PC-3 (cell line): Measurements from ENCODE around the gene ADRM1. TPM values are rescaled to one million over a fixed set of nuclear protein-coding genes. Genes with fewer than 3 reads are reported as not detected.

Experiments used
- ATAC-seq: fragments of 200-7000 bp; cut with Tn5 transposase; 2 replicates; pipeline ENCODE4 v1.9.1; 2020; ENCODE audit warnings: mild to moderate bottlenecking, moderate library complexity
- BruUV-seq: library from RNA; stranded (reverse); fragments of 400-500 nt; replicated peaks from 2 replicates; lab custom pipeline; 2021; lab: Mats Ljungman, UMichigan
- CTCF ChIA-PET: fragments of 300-600 bp; sonication (Branson Sonifier 250); formaldehyde crosslinking; loops from one replicate; lab custom pipeline; 2022; ENCODE audit warnings: antibody characterized with exemption; lab: Charles Lee
- POLR2A ChIA-PET: fragments of 300-600 bp; sonication (Branson Sonifier 250); formaldehyde crosslinking; loops from one replicate; lab custom pipeline; 2022; ENCODE audit warnings: antibody characterized with exemption; ENCODE audit not compliant: unreplicated experiment; lab: Charles Lee
- DNase-seq: peaks from one replicate; pipeline ENCODE4 v3.0.0-alpha.2; 2015
- H2AFZ ChIP-seq: fragments of 300-600 bp; sonication (generic); 2 replicates; pipeline ENCODE4 v1.6.0; 2016; ENCODE audit warnings: antibody characterized with exemption, low read length
- H3F3A ChIP-seq: fragments of 300-600 bp; sonication (generic); one replicate; pipeline ENCODE4 v1.6.0; 2017; ENCODE audit warnings: antibody characterized with exemption, low read length, control low read depth, mild to moderate bottlenecking; ENCODE audit not compliant: unreplicated experiment
- H3K27ac ChIP-seq: fragments of 300-600 bp; sonication (generic); 2 replicates; pipeline ENCODE4 v1.5.1; 2016; ENCODE audit warnings: mild to moderate bottlenecking, low read length
- H3K27me3 ChIP-seq: fragments of 300-600 bp; sonication (generic); 2 replicates; pipeline ENCODE4 v1.6.1; 2016; ENCODE audit warnings: low read length, mixed read lengths
- H3K36me3 ChIP-seq: fragments of 300-600 bp; sonication (generic); 2 replicates; pipeline ENCODE4 v1.6.1; 2016; ENCODE audit warnings: low read depth, mixed run types, low read length, mixed read lengths
- H3K4me1 ChIP-seq: fragments of 300-600 bp; sonication (generic); 2 replicates; pipeline ENCODE4 v1.5.1; 2016; ENCODE audit warnings: low read length; ENCODE audit not compliant: insufficient read depth
- H3K4me2 ChIP-seq: fragments of 300-600 bp; sonication (generic); 2 replicates; pipeline ENCODE4 v1.6.0; 2016; ENCODE audit warnings: low read length
- H3K4me3 ChIP-seq: fragments of 300-600 bp; sonication (generic); 2 replicates; pipeline ENCODE4 v1.5.1; 2016; ENCODE audit warnings: mild to moderate bottlenecking, low read length, mixed read lengths
- H3K79me2 ChIP-seq: fragments of 300-600 bp; sonication (generic); 2 replicates; pipeline ENCODE4 v1.6.1; 2017; ENCODE audit warnings: low read length, mixed read lengths
- H3K9ac ChIP-seq: fragments of 300-600 bp; sonication (generic); 2 replicates; pipeline ENCODE4 v1.6.0; 2016; ENCODE audit warnings: mild to moderate bottlenecking, low read length
- H3K9me2 ChIP-seq: fragments of 300-600 bp; sonication (generic); replicated peaks from 2 replicates; pipeline ENCODE4 v1.6.1; 2016; ENCODE audit warnings: mixed run types, low read length, mixed read lengths
- H3K9me3 ChIP-seq: fragments of 300-600 bp; sonication (generic); 2 replicates; pipeline ENCODE4 v1.6.1; 2016; ENCODE audit warnings: low read length, mixed read lengths
- H4K20me1 ChIP-seq: fragments of 300-600 bp; sonication (generic); 2 replicates; pipeline ENCODE4 v1.6.1; 2016; ENCODE audit warnings: low read length, mixed read lengths
- EZH2 ChIP-seq: fragments of 300-600 bp; sonication (generic); IDR thresholded peaks from one replicate; pipeline ENCODE4 v1.6.1; 2017; ENCODE audit warnings: antibody characterized with exemption, mild to moderate bottlenecking, low read length; ENCODE audit not compliant: unreplicated experiment
- EZH2phosphoT487 ChIP-seq: fragments of 300-600 bp; sonication (generic); IDR thresholded peaks from 2 replicates; pipeline ENCODE4 v1.6.1; 2018; ENCODE audit warnings: mild to moderate bottlenecking, antibody characterized with exemption, low read length, borderline replicate concordance
- intact Hi-C: fragments of 100-400 bp; cut with micrococcal nuclease; formaldehyde crosslinking; loops from 2 replicates; pipeline ENCODE4 v1.9.0; 2023
- total RNA-seq: library from RNA; depleted of rRNA; stranded (reverse); fragments of >200 nt; gene quantifications from 2 replicates; pipeline ENCODE4 v1.2.3, GENCODE V29; 2014
- TF ChIP-seq, protein P1 (sequence below): fragments of 300-600 bp; sonication (generic); conservative IDR thresholded peaks from 2 replicates; pipeline ENCODE4 v1.5.1; 2017; ENCODE audit warnings: antibody characterized with exemption, low read depth, mild to moderate bottlenecking, low read length

ADRM1 gene
- total RNA-seq, 1 experiment from 2014 or later = 374 TPM

DNA sequence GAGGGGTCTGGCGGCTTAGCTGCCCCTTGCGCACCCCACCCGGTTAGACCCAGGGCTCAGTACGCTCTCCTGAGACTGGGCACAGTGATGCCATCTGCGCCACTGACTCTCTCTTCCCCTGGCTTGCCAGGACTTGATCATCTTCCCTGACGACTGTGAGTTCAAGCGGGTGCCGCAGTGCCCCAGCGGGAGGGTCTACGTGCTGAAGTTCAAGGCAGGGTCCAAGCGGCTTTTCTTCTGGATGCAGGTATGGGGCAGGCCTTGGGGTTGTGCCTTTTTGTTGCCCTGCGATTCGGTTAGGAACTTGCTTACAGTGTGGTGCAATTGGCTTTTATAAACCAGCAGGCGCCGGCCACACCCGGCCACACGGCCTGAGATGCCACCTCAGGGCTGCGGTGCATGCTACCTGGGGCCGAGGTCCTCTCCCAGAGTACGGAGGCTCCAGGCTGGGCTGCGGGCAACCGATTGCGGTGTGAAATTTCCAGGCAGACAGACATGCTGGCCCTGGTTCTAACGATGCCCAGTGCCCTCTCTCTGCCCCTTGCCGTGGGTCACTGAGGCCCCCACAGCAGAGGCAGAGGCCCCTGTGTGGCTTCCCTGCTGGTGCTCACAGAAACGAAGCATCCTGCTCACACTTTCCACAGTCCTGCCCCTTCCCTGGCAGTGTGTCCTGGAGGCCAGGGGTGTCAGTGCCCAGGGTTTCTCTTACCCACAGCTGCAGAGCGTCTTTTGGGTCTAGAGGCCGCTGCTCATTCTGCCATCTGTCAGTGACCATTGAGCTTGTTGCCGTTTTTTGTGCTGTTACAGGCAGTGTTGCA is 1.7 kb downstream of the ADRM1 start:
- Histone ChIP-seq H3K9ac (peak overlapping the region; percentile 95), H4K20me1 (peaks cover 55% of the 10 kb centered on the region), H3K4me1 (peaks cover 25% of the 10 kb centered on the region), H3K9me3 (no peaks in the 10 kb centered on the region), H3K27me3 (no peaks in the 10 kb centered on the region), H2AFZ (no peak overlapping the region), H3K9me2 (no peaks in the 10 kb centered on the region), H3K36me3 (peaks cover 54% of the 10 kb centered on the region), H3K4me3 (peak overlapping the region; percentile 94), H3K27ac (peak overlapping the region; percentile 23; the same call in 1 of the 2 replicates), H3K4me2 (peak overlapping the region; percentile 100), H3F3A (peaks cover 16% of the 10 kb centered on the region), H3K79me2 (peaks cover 46% of the 10 kb centered on the region)
- no TSS peak for BruUV-seq
- DNase-seq = peak; percentile 19
- intact Hi-C loops = loop anchor here (5.0 kb wide), 2 partner anchors 63 to 193 kb away; partner anchors contain the start of gene LAMA5
- no peak for ATAC-seq
- ChIA-PET CTCF (interaction anchor here (0.6 kb wide), 1 partner anchor 29 kb away, joined by 3 read pairs; no protein-coding TSS in a partner anchor), POLR2A (no interaction called here)
- no peak for TF ChIP-seq EZH2phosphoT487
- TF ChIP-seq, protein P1, sequence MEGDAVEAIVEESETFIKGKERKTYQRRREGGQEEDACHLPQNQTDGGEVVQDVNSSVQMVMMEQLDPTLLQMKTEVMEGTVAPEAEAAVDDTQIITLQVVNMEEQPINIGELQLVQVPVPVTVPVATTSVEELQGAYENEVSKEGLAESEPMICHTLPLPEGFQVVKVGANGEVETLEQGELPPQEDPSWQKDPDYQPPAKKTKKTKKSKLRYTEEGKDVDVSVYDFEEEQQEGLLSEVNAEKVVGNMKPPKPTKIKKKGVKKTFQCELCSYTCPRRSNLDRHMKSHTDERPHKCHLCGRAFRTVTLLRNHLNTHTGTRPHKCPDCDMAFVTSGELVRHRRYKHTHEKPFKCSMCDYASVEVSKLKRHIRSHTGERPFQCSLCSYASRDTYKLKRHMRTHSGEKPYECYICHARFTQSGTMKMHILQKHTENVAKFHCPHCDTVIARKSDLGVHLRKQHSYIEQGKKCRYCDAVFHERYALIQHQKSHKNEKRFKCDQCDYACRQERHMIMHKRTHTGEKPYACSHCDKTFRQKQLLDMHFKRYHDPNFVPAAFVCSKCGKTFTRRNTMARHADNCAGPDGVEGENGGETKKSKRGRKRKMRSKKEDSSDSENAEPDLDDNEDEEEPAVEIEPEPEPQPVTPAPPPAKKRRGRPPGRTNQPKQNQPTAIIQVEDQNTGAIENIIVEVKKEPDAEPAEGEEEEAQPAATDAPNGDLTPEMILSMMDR = no peak
- no peak for TF ChIP-seq EZH2

GRCh38 chr20:62305149-62305764 is 2.5 kb downstream of the ADRM1 start:
- Histone ChIP-seq H3K36me3 (peaks cover 54% of the 10 kb centered on the region), H3K79me2 (peaks cover 46% of the 10 kb centered on the region), H2AFZ (no peak overlapping the region), H3K9ac (peak overlapping the region; percentile 95), H3K27ac (peak overlapping the region; percentile 23; the same call in 1 of the 2 replicates), H3K9me2 (no peaks in the 10 kb centered on the region), H3K4me3 (peak overlapping the region; percentile 94), H3F3A (peaks cover 16% of the 10 kb centered on the region), H4K20me1 (peaks cover 55% of the 10 kb centered on the region), H3K27me3 (no peaks in the 10 kb centered on the region), H3K9me3 (no peaks in the 10 kb centered on the region), H3K4me2 (peak overlapping the region; percentile 100), H3K4me1 (peaks cover 25% of the 10 kb centered on the region)
- intact Hi-C loops = no loop called here
- ATAC-seq = peak; percentile 3; the same call in 1 of the 2 replicates
- TF ChIP-seq EZH2phosphoT487 = no peak
- TF ChIP-seq, protein P1 = peak; percentile 27; the same call in 1 of the 2 replicates
- DNase-seq = peak; percentile 52
- ChIA-PET CTCF (interaction anchor here (0.6 kb wide), 1 partner anchor 28 kb away, joined by 3 read pairs; no protein-coding TSS in a partner anchor), POLR2A (no interaction called here)
- BruUV-seq = TSS peak; percentile 33
